Dermis microvascular lymphatic vessel endothelial cell (primary cell): ENCODE results near the gene ULK4. TPM values are rescaled to one million over a fixed set of nuclear protein-coding genes. Genes with fewer than 3 reads are reported as not detected.
"Not testable (repeated sequence)": the region's sequence is repeated elsewhere in the genome, so short reads cannot be mapped to it uniquely, and the experiment has no call there.

Experiments used
- DNase-seq, 2 donors: peaks; one replicate each; pipeline versions ENCODE4 v3.0.0 to v3.0.0-alpha.2; 2010; ENCODE audit warnings: low read depth in 2 of 2
- total RNA-seq: library from RNA; depleted of rRNA; stranded (reverse); fragments of >200 nt; gene quantifications from 2 replicates; pipeline ENCODE4 v1.2.1, GENCODE V29; 2014

ULK4 gene
- total RNA-seq, 1 donor from 2014 or later: 5.8 TPM

DNA sequence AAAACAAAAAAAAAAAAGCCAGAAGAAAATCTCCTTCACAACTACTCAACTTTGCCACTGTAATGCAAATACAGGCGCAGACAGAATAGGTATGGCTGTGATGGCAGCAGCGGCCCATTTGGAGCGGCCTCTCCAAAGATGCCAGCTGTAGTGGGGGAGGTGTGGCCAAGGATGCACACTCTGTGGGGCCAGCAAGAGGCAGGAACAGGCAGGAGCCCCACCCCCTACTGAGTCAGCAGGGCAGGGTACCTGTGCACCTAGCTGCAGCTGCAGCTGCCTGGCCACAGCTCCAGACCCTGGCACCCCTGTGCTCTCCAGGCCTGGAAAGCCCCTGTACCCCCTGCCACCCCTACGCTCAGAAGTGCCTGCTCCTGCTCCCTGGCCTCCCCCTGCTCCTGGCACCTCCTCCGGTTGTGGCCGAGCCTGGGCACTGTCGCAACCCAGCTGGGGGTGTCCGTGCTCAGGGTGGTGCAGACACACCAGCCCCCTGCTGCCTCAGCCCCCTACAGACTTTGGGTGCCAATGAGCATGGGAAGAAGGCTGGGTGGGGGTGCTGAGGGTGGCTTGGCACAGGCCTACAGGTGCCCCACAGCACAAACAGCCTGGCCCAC, 312.7 kb downstream of the ULK4 start:
- DNase-seq: no peak

DNA sequence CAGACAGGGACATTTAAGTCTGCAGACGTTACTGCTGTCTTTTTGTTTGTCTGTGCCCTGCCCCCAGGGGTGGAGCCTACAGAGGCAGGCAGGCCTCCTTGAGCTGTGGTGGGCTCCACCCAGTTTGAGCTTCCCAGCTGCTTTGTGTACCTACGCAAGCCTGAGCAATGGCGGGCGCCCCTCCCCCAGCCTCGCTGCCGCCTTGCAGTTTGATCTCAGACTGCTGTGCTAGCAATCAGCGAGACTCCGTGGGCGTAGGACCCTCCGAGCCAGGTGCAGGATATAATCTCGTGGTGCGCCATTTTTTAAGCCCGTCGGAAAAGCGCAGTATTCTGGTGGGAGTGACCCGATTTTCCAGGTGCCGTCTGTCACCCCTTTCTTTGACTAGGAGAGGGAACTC, 314.2 kb downstream of the ULK4 start:
- DNase-seq: not testable (repeated sequence)

DNA sequence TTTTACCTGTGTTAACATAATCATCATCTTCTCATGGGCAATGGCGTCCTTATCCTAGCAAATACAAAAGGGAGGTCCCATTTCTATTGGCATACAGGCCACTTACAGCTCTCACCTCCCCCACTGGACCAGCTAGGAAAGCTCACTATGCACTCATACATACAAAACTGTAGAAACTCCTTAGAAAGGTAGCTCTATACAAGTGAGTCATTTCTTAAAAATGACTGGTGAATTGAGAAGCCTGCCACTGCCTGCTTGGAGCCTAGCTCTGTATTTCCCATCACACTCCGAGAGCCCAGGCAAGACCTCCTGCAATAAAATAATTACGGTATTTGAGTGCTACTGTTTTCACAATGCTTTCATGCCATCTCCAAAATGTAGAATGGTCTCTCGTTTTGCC, 321.8 kb downstream of the ULK4 start:
- DNase-seq: no peak

DNA sequence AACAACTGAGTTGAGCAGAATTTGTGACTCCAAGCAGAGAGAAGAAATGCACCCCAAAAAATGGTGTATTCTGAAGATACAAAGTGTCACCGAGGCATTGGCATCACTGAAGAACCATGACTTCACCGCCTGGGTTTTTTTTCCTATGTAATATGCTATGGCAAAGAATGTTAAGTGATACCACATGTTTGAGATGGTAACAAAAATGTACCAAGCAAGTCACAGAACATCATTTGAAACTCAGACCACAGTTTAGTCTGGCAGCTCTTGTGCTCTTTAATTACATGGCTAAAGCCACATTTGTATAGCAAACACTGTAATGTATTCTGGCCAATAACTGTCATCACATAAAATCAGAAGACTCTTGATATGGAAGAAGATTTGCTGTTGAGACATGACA, 323.5 kb downstream of the ULK4 start:
- no peak for DNase-seq

DNA sequence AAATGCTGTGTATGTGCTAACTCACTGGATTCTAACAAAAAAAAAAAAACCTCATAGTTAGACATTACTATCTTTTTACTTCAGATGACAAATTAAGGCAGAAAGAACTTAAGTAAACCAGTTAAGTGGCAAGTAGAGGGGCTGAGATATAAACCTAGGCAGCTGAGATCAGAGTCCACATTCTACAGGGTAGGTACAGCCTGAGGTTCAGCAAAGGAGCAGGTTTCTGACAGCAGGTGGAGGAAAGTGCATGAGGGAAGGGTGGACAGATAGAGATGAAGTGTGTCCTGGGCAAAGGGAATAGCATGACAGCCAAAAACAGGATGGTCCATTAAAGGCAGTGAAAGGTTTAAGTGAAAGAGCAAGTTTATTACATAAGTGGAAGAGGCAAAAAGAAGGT, 329.2 kb downstream of the ULK4 start:
- no peak for DNase-seq

GRCh38 chr3:41630708-41631107, 331.2 kb downstream of the ULK4 start:
- DNase-seq: no peak

GRCh38 chr3:41629986-41630385, 331.9 kb downstream of the ULK4 start:
- no peak for DNase-seq

GRCh38 chr3:41629072-41629471, 332.8 kb downstream of the ULK4 start:
- DNase-seq: no peak

DNA sequence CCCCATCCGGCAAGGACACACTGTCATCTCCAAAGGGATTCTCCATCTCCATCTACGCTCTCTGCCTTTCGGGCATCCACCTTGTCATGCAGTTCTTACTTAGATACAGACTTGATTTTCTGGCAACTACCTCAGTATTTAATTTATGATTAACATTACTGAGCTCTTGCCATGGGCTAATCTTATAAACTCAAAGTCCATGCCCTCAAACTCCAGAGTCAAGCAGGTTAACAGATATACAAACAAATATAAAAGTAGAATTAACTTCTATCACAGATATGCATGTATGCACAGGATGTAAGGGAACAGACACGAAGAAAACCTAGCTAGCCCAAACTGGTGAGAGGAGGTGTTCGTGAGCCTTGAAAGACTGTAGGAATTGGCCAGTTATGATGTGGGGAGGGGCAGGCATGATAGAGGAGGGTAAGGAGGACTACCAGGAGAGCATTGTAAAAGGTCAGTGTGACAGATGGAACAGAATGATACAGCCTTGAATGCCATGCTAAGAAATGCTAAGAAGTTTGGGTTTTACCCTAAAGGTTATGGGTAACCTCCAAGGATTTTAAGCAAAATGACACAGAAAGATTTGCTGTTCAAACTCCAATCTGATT, 334.3 kb downstream of the ULK4 start:
- no peak for DNase-seq

GRCh38 chr3:41612853-41613252, 349.1 kb downstream of the ULK4 start:
- no peak for DNase-seq

- DNase-seq: no peak
These were observed 350.9 kb downstream of the ULK4 start for GRCh38 chr3:41611008-41611407.

GRCh38 chr3:41608347-41608746, 353.6 kb downstream of the ULK4 start:
- DNase-seq: no peak

GRCh38 chr3:41603807-41604206, 358.1 kb downstream of the ULK4 start:
- DNase-seq: no peak

- no peak for DNase-seq
These were observed 359.8 kb downstream of the ULK4 start for GRCh38 chr3:41602121-41602520.

GRCh38 chr3:41601404-41601987, 360.4 kb downstream of the ULK4 start:
- no peak for DNase-seq

DNA sequence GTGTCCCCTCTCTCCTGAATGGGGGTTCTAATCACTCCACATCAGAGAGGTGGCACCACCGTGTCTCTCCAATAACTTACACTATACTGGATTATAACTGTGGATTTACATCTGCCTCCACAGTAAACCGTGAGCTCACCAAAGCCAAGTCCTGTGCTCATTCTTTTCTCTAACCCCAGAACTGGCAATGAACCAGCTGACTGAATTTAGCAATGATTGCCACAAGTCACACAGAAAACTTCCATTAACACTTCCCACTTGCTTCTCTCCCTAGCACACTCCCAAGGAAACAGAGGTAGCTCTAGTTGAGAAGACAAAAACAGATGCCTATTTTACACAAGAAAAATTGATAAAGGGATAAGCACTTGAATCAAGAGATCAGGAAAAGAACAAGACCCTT, 361.3 kb downstream of the ULK4 start:
- DNase-seq: no peak

DNA sequence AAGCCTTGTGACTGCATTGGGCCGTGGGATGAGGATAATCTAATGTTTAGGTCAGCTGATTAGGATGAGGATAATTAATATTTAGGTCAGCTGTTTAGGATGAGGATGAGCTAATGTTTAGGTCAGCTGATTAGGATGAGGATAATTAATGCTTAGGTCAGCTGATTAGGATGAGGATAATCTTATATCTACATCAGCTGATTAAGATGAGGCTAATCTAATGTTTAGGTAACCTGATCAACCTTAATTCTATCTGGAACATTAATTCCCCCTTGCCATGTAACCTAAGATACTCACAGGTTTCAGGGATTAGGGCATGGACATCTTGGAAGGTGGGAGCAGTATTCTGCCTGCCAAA, 362.8 kb downstream of the ULK4 start:
- no peak for DNase-seq

DNA sequence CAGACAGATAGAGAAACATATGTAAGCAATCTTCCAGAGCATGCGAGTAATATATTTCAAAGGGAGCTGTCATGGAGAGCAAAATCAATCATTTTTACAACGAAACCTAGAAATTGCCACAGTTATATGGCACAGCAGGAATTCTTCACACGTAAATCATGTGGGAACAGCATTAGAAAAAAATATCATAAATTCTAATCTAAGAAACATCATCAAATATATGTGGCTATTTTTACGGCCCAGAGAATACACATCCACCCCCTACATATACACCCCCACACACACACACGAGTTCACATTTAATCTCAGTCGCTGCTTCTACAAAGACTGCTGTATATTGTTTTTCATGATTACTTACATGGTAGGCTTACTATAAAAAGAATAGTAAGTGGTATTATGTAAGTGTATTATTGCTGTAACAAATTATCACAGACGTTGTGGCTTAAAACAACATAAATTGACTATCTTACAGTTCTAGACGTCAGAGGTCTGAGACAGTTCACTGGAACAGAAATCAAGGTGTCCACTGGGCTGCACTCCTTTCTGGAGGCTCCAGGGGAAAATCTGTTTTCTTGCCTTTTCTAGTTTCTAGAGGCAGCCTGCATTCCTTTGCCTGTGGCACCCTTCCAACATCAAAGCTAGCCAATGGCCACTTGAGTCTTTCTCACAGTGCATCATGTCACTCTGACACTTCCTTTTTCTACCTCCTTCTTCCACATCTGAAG, 363.3 kb downstream of the ULK4 start:
- no peak for DNase-seq

- DNase-seq: no peak
These were observed 368.1 kb downstream of the ULK4 start for GRCh38 chr3:41593774-41594173.

GRCh38 chr3:41592753-41593510, 369.0 kb downstream of the ULK4 start:
- DNase-seq: no peak

GRCh38 chr3:41583014-41583413, 378.9 kb downstream of the ULK4 start:
- DNase-seq: no peak

DNA sequence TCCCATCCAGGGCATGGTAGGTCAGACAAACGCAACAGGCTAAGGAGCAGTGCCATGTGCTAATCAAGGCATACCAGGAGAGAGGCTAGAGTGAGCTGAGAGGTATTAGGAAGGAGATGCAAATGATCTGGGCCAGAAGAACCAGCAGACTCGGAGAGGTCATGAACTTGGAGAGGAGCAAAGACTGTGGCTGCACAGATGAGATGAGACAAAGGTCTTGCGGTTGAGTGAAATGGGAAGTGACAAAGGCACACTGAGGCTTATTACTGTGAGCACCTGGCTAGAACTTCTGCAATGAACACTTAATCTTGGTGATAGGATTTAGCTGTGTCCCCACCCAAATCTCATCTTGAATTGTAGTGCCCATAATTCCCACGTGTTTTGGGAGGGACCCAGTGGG, 380.2 kb downstream of the ULK4 start:
- DNase-seq: no peak
